Stimulated activated CD4-positive, alpha-beta T cell treated with anti-CD3 and anti-CD28 coated beads, Interleukin-12 subunit alpha, Interleukin-12 subunit beta, amount 100 ng/mL, for 48 hours (primary cell): Measurements from ENCODE around the gene DCAF6.
"Not testable (repeated sequence)": the region's sequence is repeated elsewhere in the genome, so short reads cannot be mapped to it uniquely, and the experiment has no call there.

ENCODE experiments used
- DNase-seq, 3 donors: peaks; one replicate each; pipeline ENCODE4 v3.0.0-alpha.2; 2020; ENCODE audit warnings: low read depth in 2 of 3, low spot score in 1 of 3

The DCAF6 gene

DNA sequence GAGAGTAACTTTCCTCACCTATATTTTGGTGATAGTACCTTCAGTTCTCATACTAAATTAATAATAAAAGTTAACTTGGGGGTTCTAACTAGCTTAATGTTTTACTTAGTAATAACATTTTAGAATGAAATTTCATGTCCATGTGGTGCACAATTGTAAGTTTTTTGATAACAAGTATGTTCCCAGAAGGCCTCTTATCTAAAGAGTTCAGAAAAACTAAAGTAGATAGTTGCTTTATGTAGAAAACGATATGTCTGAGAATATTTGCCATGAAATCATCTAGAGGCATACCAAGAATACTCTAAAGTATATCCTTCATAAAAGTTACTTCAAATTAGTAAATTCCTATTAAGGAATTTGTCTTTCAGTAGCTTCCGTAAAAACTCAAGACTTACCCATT is 12.4 kb upstream of the DCAF6 start:
- DNase-seq = no peak

DNA sequence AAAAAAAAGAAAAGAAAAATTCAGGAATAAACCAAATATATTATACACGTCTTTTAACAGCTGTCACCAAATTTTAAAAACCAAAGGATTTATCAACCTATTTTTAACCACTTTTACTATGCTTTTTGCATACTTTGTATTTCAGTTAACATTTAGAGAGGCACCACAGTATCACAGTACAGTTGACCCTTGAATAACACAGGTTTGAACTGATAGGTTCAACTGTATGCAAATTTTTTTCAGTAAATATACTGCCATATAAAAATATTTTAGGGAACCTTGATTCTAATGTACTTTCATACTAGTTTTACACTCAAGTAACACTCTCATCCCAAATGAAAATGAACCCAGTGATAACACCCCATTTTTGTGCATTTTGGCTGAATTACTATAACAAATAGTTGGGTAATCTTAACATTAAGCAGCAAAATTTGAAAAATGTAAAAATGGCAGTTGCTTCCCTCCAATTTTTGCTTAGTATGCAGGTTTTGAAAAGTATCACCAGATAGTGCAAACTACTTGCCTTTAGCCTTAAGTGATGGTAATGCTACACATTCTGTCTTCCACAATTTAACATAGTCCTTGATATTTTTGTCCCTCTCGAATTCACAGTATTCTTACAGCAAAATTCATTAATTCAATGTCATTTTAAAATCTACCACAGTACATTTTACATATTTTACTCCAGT is 11.8 kb upstream of the DCAF6 start:
- no peak for DNase-seq

DNA sequence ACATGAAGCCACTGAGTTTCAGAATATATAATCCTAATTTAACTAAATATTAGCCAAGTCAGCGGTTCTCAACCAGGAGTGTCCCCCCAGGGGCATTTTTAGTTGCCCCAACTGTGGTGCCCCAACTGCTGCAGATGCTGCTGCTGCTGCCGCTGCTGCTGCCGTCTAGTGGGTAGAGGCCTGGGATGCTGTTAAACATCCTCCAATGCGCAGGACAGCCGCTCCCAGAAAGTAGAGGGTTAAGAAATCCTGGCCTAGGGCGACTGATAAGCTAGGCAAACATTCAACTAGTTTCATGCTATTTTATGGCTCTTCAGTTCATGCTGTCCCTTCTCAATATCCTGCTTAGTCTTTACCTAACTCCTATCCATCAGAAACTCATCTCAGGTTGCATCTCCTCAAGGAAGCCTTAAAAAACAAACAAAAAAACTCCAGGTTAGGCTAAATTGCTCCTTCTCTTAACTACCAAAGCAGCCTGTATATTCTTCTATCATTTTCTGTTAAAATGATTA is 9.9 kb upstream of the DCAF6 start:
- DNase-seq = no peak

DNA sequence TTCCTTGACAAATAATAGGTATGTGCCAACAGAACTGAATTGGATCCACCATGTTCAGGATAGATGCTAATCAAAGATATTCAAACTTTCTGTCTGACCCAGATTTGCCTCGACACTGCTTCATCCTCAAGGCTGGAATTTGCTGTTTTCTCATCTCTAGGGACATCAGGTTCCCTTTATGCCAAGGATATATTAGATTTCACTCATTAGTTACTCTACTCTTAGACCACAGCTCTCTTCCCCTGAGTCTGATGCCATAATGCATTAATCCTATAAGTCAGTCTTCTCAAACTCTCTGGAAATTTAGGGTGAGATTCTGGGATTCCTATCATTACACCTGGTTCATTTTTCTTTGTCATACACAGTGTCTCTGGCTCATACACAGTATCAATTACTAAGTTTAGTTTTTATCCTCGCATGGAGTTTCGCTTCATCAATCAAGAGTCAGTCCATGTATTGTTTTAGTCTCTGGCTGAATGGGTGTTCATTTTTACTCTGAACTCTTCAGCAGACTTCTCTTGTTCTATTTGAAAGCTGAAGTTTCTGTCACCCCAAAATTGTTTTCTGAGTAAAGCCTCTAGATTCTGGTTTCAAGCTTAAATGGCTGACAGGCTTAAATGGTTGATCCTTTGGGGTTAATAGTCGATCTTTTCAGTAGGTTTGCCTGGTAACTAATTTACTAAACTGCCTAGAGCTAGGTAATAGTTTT is 9.3 kb upstream of the DCAF6 start:
- DNase-seq = no peak

DNA sequence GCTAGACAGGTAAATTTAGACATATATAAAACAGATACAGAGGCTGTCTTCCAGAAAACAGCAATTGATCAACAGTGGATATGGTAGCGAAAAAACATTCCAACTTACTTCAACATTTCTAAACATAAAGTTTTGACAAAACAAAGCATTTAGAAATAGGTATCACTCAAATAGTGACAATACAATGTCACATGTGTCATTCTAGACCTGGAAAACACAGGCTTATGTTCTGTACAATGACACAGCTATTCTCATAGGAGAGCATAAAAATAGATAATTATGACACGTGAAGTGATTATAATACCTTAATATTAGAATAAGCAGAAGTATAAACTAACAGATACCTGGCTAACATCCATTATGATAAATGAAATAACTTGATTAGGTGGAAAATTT is 8.0 kb upstream of the DCAF6 start:
- DNase-seq = no peak

DNA sequence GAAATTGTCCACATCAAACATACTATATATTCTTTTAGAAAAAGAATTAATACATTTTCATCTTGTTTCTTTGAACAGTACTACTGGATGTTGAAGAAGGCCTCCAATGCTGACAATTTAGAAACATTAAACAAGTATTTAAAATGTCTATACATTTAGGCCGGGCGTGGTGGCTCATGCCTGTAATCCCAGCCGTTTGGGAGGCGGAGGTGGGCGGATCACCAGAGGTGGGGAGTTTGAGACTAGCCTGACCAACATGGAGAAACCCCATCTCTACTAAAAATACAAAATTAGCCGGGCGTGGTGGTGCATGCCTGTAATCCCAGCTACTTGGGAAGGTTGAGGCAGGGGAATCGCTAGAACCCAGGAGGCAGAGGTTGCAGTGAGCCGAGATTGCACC is 7.6 kb upstream of the DCAF6 start:
- DNase-seq = not testable (repeated sequence)

DNA sequence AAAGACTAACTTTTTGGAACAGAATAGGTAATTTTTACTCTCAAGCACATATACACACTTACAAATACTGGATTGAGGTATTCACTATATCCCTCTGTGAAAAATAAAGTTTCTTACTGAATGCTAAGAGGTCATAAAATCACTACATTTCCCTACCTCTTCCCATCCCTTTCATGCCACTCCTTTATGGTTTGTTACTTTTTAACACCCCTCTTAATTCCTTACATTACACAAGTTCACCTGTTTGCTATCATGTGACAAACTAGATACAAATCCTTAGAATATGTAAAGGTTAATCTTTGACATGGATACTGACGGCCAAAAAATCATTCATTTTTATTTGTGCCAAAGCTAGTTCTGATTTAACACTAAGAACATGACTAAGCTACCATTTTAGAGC is 6.8 kb upstream of the DCAF6 start:
- no peak for DNase-seq

DNA sequence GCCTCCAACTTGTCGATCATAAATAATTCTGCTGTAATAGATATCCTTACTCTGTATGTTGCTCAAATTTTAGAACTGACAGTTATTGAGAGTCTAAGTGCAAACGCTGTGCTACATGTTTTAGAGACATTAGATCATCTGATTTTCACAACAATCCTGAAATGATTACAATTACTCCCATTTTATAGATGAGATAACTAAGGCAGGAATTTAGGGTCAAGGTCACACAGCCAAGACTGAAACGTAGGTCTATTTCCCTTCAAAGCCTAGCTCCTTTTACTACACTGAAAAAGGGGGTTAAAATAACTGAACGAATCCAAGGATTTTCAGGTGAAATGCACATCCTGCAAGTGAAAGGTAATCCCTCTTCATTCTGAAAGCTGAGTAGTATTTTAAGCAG is 2.7 kb upstream of the DCAF6 start:
- no peak for DNase-seq

DNA sequence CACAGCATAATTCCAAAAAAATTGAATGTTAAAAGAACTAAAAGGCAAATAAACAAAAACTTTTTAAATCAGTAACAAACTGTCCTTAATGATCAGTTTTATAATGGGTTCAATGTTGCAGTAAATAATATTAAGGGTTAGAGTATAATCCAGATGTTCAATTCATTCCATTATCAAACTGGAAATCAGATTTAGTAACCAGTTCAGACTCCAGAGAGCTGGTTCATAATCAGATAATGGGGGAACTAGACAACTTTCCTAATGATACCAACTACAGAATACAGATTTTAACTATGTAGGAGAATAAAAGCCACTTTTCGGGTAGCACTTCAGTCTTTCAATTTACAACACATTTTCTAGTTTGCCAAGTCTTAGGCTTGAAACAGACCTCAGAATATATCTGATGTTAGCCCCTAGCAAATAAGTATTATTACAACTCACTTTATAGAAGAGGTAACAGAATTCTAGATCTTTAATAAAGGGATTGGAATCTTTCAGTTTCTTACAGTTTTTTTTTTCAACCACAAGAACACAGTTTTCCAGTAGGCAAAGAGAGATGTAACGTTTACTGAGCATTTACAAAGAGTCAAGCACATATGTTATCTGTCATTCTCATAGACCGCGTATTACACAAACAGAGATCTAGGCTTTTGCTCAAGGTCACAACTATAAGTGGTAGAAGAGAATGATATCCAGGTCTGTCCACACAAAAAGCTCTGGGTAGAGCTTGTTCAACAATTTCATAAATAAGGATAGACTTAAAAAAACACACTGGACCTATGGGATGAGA is 1.9 kb upstream of the DCAF6 start:
- no peak for DNase-seq

DNA sequence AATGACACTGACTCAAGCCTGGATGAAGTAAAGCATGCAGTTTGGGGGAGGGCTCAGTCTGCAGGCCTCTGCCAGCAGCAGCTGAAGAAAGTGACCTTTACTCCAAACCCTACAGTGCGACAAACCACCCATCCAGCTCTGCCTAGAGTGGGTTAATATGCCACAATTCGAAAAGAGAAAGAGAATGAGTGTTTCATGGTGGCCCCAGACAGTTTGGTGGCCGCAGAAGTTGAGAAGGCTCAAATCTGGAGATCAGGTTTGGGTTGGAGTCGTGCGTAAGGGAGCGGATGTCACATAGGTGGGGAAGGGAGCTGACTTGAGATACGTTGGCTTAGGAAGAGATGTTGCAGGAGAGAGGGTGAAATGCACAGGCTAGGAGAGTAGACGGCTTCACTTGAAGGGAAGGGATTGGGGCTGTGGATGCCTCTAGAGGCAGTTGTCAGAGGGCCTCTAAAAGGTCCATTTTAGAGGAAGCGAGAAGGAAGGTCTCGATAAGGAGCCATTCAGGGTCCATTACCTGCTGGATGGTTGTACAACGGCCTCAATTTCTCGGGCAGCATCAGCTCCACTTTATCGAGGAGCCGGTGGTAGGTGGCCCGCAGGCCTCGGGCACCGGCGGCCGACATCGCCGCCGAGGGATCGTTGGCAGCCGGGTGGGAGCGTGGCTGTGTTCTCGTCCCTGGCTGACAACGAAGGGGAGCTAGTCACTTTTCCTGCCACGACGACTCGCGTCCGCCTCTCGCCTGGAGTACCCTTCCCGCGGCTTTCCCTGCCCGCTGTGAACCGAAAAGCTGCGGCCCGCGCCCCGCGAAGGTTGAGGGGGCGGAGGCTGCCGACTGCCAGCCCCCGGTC is 1.0 kb upstream of the DCAF6 start:
- peak; percentile 7 to 19 (median 8) for DNase-seq

DNA sequence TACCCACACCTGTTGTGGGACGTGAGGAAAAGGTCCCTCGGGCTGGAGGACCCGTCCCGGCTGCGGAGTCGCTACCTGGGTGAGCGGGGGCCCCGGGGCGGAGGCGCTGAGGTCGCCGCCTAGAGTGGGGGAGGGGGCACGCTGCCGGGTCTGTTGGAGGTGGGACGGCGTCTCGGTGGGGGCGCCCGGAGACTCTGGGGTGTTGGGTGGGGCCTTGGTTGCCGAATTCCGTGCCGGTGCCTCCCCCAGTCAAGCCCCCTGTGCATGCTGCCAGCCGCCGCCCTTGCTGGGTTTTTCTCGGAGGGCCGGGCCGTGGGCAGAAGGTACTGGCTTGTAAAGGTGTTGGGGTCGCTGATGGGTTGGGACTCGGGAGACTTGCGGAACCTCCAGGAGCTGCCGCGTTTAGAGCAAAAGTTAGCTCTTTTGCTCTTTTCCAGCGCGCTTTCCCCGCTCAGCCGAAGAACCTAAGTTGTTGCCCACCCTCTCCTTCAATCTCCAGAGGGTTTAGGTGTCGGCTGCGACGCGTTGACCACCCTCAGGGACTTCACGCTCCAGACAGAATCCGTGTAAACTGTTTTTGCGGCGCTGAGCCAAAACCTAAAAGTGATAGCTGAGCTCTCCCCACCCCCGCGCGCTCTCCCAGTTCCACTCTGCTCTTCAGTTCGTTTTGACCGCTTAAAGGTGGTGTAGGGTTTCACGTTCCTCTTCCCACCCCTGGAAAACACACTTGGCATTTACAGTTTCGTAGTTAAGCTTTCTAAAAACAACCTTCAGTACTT is 636 bp downstream of the DCAF6 start, which contains the start of gene MPC2:
Gene MPC2, minus strand, starts transcription at position 143 of the 779 bp plus-strand sequence. CDS start 1,231 bp downstream, outside the sequence.
- peak; percentile 5 to 52 (median 35) for DNase-seq

DNA sequence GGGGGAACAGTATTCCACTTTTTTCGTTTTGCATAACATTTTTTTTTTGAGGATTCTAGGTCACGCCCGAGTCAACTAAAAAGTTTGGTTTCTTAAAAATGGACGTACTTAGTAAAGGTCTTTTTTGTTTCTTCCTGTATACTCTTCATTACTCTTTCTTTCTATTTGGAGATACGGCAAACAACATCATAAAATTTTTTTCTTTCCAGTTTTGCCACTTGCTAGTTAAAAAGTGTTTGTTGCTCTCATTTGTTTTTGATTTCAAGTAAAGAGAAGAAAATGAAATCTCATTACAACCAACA is 1.2 kb downstream of the DCAF6 start:
- no peak for DNase-seq

DNA sequence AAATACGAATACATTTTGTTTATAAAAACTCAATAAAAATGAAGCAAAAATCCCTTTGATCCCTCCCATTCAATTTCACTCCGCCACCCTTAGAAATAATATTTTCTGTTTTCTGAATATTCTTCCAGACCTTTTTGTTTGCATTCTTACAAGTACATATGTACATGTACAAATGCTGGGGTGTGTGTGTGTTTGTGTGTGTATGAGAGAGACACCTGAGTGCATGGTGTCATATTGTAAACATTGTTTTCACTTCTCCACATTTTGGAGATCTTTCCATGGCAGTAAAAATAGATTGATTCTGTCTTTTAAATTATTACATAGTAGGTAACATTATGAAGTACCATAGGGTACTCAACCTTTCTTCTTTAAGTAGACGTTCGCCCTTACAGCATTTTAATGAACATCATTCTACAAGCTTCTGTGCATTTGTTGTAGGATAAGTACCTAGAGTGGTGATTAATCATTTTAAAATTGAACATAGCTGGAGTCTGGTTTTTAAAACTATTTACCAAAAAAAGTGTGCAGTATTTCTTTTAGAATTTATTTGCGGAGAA is 1.7 kb downstream of the DCAF6 start:
- DNase-seq = no peak

DNA sequence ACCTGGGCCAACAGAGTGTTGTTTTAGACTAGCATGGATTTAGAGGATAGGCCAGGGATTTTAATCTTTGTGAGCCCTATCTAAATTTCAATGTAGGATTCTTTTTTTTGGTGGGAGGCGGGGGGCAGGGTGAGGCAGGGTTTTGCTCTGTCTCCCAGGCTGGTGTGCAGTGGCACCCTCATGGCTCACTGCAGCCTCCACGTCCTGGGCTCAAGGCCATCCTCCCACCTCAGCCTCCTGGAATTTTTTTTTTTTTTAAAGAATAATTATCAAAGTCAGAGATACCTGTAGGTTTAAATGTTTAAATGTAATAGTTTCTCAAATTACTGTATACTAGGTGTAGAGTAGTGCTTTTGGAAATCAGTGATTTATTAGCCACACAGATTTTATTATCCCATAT is 3.8 kb downstream of the DCAF6 start:
- DNase-seq = no peak

DNA sequence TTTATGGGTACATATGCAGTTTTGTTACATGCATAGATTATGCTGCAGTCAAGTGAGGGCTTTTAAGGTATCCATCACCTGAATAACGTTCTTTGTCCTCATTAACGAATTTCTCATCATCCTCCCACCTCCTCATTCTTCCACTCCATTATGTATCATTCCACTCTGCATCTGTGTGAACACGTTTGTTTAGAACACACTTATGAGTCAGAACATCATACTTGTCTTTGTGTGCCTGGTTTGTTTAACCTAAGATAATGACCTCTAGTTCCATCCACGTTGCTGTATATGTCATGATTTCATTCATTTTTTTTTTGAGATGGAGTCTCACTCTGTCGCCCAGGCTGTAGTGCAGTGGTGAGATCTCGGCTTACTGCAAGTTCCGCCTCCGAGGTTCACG is 7.1 kb downstream of the DCAF6 start:
- no peak for DNase-seq

DNA sequence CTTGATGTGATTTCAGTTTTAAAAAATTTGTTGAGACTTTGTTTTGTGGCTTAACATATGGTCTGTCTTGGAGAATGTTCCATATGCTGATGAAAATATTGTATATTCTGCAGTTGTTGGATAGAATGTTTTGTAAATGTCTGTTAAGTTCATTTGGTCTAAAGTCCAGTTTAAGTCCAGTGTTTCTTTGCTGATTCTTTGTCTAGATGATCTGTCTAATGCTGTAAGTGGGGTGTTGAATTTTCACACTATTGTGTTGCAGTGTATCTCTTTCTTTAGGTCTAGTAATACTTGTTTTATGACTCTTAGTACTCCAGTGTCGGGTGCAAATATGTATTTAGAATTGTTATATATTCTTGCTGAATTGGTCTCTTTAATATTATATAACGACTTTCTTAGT is 11.2 kb downstream of the DCAF6 start:
- no peak for DNase-seq

DNA sequence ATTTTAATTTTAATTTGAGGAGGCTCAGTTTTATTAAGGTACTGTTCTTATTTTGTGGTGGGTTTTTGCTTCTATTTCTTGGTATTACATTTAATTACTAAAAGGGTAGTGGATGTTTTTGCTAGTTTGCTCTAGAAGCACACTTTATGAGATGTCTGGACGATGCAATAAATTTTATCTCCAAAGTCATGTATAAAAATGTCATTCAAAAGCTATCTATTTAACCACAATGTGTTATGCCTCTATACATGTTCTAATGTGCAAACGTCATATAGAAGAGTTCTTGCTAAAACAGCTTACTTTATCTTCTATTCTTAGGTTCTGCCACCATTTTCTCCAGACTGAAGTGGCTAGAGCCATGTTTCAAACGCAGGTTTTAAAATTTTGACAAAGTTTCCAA is 13.3 kb downstream of the DCAF6 start:
- no peak for DNase-seq

DNA sequence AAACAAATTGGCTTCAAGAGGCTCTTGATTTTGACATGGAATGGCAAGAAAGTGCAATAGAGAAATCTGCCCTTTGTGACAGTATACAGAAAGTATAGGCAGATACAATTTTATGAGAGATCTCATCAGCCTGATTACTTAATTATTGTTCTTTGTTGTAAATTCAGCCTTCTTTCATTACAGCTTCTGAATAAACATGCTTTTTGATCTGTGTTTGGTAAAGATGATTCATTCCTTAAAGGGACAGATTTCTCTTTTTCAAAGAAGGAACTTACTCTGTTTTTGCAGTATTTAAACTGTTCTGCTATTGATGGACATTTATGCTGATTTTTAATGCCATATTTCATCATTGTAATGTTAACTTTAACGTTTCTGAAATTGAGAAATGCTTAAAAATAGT is 14.1 kb downstream of the DCAF6 start:
- no peak for DNase-seq

DNA sequence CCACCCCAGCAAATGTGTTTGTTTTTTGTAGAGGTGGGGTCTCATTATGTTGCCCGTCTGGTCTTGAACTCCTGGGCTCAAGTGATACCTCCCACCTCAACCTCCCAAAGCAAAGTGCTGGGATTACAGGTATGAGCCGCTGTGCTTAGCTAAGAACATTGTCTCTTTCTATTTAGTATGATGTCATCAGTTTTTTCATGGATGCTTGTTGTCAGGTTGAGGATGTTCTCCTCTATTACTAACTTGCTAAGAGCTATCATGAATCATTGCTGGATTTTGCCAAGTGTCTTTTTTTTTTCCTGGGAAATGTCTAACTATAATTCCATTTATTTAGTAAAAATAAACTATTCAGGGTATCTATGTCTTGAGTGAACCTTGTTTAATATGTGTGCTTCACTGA is 19.4 kb downstream of the DCAF6 start:
- no peak for DNase-seq

DNA sequence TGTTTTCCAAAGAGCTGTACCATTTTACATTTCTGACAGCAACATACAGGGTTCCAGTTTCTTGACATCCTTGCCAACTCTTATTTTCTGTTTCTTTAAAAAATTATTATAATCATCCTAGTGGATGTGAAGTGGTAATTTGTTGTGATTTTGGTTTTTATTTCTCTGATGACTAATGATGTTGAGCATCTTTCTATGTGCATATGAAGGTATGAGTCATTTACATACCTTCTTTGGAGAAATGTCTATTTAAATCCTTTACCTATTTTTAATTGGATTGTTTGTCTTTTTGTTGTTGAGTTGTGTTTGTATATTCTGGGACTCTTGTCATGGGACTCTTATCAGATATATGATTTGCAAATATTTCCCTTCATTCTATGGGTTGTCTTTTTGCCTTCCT is 21.2 kb downstream of the DCAF6 start:
- DNase-seq = no peak
